ENCODE results near the gene EIF3B.
"Not testable (repeated sequence)": the region's sequence is repeated elsewhere in the genome, so short reads cannot be mapped to it uniquely, and the experiment has no call there.

Gene EIF3B

DNA sequence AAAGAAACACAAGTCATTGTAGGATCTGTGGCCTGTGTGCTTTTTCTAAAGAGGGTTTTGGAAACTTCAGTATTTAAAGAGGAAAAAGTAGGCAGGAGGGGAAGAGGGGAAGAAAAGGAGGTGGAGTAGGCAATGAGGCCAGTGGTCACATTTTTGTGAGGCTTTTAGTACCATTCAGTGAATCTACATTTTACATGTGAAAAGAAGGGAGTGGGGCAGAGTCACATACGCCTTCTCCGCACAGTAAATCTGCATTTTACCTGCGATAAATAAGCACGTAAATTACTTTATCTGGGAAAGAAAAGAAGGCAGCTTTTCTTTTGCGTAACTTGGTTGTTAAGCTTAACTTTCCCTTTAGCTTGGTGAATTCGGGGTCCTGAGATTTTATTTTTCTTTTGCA is 62.0 kb downstream of the EIF3B start:
- DNase-seq (ENCODE audit: extremely low read depth, low read depth): no peak
- TF ChIP-seq, protein P1, sequence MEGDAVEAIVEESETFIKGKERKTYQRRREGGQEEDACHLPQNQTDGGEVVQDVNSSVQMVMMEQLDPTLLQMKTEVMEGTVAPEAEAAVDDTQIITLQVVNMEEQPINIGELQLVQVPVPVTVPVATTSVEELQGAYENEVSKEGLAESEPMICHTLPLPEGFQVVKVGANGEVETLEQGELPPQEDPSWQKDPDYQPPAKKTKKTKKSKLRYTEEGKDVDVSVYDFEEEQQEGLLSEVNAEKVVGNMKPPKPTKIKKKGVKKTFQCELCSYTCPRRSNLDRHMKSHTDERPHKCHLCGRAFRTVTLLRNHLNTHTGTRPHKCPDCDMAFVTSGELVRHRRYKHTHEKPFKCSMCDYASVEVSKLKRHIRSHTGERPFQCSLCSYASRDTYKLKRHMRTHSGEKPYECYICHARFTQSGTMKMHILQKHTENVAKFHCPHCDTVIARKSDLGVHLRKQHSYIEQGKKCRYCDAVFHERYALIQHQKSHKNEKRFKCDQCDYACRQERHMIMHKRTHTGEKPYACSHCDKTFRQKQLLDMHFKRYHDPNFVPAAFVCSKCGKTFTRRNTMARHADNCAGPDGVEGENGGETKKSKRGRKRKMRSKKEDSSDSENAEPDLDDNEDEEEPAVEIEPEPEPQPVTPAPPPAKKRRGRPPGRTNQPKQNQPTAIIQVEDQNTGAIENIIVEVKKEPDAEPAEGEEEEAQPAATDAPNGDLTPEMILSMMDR (IDR thresholded peaks at IDR 0.05; ENCODE audit: low read depth, low read length): no peak

DNA sequence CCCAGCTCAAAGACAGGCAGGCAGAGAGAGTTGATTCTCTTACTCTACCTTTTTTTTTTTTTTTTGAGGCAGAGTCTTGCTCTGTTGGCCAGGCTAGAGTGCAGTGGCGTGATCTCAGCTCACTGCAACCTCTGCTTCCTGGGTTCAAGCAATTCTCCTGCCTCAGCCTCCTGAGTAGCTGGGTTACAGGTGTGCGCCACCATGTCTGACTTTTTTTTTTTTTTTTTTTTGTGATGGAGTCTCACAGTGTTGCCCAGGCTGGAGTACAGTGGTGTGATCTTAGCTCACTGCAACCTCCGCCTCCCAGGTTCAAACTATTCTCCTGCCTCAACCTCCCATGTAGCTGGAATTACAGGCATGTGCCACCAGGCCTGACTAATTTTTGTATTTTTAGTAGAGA is 62.6 kb downstream of the EIF3B start:
- DNase-seq (ENCODE audit: extremely low read depth, low read depth): not testable (repeated sequence)

DNA sequence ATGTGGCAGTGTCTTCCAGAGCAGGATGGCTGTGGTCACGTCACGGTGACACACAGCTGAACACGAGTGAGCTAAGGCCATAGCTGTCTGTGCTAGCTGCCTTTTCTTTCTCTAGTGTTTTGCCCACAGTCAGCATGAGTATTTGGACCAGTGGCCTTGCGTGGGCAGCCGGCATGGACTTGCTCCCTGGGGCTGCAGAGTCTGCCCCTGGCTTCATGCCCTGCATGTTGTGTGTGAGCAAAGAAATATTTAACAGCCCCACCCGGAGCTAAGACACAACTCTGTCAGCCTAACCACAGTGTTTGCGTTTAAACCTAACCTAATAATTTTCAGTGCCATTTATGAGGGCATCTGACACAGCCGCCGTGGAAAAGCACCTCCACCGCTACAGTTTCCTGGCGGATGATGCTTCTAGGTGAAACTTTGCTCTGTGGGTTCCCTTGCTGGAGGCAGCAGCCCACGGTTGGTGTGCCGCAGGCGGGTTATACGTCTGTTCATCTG is 63.4 kb downstream of the EIF3B start:
- DNase-seq (ENCODE audit: extremely low read depth, low read depth): peak; percentile 37
- TF ChIP-seq, protein P1 (IDR thresholded peaks at IDR 0.05; ENCODE audit: low read depth, low read length): no peak

DNA sequence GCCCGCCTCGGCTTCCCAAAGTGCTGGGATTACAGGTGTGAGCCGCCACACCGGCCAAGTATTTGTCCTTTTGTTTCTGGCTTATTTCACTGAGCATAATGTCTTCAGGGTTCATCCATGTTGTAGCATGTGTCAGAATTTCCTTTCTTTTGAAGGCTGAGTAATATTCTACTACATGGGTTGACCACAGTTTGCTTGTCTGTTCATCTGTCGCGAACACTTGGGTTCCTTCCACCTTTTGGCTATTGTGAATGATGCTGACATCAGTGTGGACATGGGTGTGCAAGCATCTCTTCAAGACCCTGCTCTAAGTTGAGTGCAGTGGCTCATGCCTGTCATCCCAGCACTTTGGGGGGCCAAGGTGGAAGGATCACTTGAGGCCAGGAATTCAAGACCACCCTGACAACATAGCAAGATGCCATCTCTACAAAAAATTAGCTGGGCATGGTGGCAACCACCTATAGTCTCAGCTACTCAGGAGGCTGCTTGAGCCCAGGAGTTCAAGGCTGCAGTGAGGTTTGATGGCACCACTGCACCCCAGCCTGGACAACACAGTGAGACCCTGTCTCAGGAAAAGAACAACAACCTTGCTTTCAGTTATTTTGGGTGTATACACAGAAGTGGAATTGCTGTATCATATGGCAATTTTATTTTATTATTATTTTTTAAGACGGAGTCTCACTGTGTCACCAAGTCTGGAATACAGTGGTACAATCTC is 65.7 kb downstream of the EIF3B start:
- TF ChIP-seq, protein P1 (IDR thresholded peaks at IDR 0.05; ENCODE audit: low read depth, low read length): no peak
- DNase-seq (ENCODE audit: extremely low read depth, low read depth): no peak

DNA sequence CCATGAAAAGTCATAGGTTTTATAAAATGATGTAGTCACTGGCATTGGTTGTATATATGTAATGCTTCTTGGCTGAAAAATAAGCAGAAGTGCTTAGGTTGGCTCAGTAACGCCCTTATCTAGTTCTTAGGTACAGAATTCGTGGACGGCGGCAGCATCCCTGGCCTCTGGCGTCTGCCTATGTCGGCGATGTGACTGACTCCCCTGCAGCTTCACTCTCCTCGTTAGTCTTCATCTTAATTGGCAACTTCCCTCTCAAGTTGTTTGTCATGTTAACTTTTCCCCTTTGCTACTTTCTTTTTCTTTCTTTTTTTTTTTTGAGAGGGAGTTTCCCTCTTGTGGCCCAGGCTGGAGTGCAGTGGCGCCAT is 67.3 kb downstream of the EIF3B start:
- TF ChIP-seq, protein P1 (IDR thresholded peaks at IDR 0.05; ENCODE audit: low read depth, low read length): no peak
- no peak for DNase-seq (ENCODE audit: extremely low read depth, low read depth)

DNA sequence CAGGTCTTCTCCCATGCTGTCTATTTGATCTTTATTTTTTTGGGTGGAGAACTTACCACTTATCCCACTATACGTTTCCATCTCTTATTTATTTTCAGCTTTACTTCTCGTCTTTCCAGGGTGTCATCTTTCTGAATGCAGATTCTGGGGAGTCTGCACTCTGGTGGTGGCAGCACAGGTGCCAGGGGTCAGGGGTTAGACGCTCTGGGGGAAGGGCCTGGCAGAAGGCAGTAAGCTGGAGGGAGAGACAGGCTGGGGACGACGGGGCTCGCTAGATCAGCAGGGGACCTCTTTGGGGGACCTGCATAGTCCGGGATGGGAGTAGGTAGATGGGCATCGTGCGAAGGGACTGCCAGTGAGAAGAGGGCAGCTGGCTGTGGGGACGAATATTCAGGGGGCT is 71.1 kb downstream of the EIF3B start:
- TF ChIP-seq, protein P1 (IDR thresholded peaks at IDR 0.05; ENCODE audit: low read depth, low read length): no peak
- DNase-seq (ENCODE audit: extremely low read depth, low read depth): no peak
